ENCODE data around the gene DHX9. TPM values are rescaled to one million over a fixed set of nuclear protein-coding genes. Genes with fewer than 3 reads are reported as not detected.
"Not testable (repeated sequence)": the region's sequence is repeated elsewhere in the genome, so short reads cannot be mapped to it uniquely, and the experiment has no call there.

DHX9 gene
- total and polyA plus RNA-seq, 4 experiments from 2014 or later, result 100 to 222 (median 165) TPM

DNA sequence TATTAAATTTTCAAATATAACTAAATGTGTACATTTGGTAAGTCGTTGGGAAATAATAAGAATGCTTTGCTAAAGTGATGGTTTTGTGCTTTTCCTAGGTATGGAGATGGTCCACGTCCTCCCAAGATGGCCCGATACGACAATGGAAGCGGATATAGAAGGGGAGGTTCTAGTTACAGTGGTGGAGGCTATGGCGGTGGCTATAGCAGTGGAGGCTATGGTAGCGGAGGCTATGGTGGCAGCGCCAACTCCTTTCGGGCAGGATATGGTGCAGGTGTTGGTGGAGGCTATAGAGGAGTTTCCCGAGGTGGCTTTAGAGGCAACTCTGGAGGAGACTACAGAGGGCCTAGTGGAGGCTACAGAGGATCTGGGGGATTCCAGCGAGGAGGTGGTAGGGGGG, 47.8 kb downstream of the DHX9 start:
- Histone ChIP-seq H3K27ac (ENCODE audit: low read depth, low read length) (no peak overlapping the region), H3K9me3 (ENCODE audit: control insufficient read depth in 1 of 2, low read length in 2 of 2) (no peaks in the 10 kb centered on the region), H3K4me1 (ENCODE audit: insufficient read depth, low read length) (peaks cover 9% of the 10 kb centered on the region), H3K36me3 (ENCODE audit: insufficient read depth, low read length) (peaks cover 43% of the 10 kb centered on the region), H3K27me3 (ENCODE audit: insufficient read depth, low read length) (no peaks in the 10 kb centered on the region), H3K4me3 (ENCODE audit: low read length in 2 of 2) (no peak overlapping the region)
- Mint-ChIP-seq H3K4me1 (peaks cover 17 to 22% (median 21%) of the 10 kb centered on the region in 4 donors), H3K9me3 (peaks cover 0 to 8% (median 0%) of the 10 kb centered on the region in 8 donors), H3K36me3 (peaks cover 63 to 80% of the 10 kb centered on the region in 2 donors), H3K27me3 (no peaks in the 10 kb centered on the region), H3K27ac (peak overlapping the region in 2 of 7 donors; percentile 40 to 41), H3K4me3 (no peak overlapping the region)
- intact Hi-C loops (cut with micrococcal nuclease), result no loop called here
- ChIA-PET CTCF (ENCODE audit: partially characterized antibody) (no interaction called here), POLR2A (ENCODE audit: partially characterized antibody) (no interaction called here)
- no peak for DNase-seq

DNA sequence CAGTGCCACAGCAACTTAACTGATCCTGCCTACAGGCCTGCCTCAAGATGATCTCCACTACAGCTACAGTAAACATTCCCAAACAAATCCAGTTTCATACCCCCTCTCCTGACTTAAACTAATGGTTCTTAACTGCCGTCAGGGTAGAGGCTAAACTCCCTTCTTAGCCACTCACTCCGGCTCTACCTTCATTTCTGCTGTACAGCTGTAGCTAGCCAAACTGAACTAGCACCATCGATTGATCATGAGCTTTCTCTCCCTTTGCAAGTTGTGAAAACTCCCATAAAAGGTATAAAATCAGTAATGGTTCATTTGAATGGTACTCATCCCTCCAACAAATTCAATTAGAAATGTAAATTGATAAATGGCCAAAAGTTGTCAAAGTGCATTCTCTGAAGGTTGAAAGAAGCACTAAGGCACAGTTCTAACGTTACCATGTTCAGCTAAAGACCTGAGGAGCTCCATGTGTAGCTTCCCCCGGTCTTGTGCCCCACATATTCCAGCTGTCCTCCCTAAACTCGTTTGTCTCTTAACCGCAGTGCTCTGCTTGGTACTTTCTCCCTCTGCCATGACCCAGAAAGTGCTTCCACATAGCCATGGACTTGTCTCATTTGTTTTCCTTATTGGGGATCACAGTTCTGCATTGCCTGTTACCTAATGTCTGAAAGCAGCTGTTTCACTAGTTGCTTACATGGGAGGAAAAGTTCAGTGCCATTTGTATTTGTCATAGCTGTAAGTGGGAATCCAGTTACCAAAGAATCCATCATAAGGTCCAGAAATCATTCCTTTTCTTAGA, 49.8 kb downstream of the DHX9 start:
- Mint-ChIP-seq H3K9me3 (peaks cover 0 to 12% (median 3%) of the 10 kb centered on the region in 8 donors), H3K4me3 (no peak overlapping the region), H3K36me3 (peaks cover 53 to 62% of the 10 kb centered on the region in 2 donors), H3K27me3 (no peaks in the 10 kb centered on the region), H3K4me1 (peaks cover 17 to 22% (median 19%) of the 10 kb centered on the region in 4 donors), H3K27ac (peak overlapping the region; percentile 1 to 65 (median 19))
- no peaks in the 10 kb centered on the region for H3K27me3 ChIP-seq (ENCODE audit: insufficient read depth, low read length)
- no peaks in the 10 kb centered on the region for H3K9me3 ChIP-seq (ENCODE audit: control insufficient read depth in 1 of 2, low read length in 2 of 2)
- no peak overlapping the region for H3K4me3 ChIP-seq (ENCODE audit: low read length in 2 of 2)
- CTCF ChIA-PET (ENCODE audit: partially characterized antibody), result no interaction called here
- intact Hi-C loops (cut with micrococcal nuclease), result no loop called here
- H3K36me3 ChIP-seq (ENCODE audit: insufficient read depth, low read length), result peaks cover 28% of the 10 kb centered on the region
- POLR2A ChIA-PET (ENCODE audit: partially characterized antibody), result interaction anchor here (0.7 to 1.3 kb wide), 2 partner anchors 49 to 299 kb away, joined by 3 to 4 read pairs; partner anchors contain the start of gene RNASEL
- H3K4me1 ChIP-seq (ENCODE audit: insufficient read depth, low read length), result peaks cover 9% of the 10 kb centered on the region
- H3K27ac ChIP-seq (ENCODE audit: low read depth, low read length), result no peak overlapping the region
- DNase-seq, result no peak

GRCh38 chr1:182889997-182890396, 50.9 kb downstream of the DHX9 start:
- no peaks in the 10 kb centered on the region for H3K27me3 ChIP-seq (ENCODE audit: insufficient read depth, low read length)
- peak overlapping the region in 4 of 7 donors; percentile 38 to 63 (median 56) for H3K27ac Mint-ChIP-seq

DNA sequence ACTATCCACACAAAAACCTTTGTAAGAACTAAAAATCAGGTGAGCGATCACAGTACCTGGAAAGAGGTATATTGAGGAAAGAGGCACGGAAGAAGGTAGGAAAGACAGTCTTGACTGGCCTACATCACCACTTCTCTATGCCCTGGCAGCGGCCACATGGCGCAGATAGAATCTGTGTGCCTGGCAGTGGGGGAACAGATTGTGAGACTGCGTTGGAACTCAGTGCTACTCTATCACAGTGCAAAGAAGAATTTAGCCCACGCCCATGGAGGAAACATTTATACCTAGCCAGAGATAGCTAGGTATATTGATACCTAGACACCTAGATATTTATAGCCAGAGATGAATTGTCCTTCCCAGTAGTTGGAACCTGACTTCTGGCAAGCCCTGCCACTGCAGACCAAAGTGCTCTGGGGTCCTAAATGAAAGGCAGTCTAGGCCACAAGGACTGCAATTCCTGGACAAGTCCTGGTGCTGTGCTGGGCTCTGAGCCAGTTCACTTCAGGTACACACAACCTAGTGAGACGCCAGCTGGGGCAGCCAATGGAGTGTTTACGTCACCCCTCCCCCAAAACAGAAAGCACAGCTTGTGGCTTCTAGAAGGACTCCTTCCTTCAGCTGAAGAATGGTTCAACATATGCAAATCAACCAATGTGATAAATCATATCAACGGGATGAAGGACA, 51.9 kb downstream of the DHX9 start:
- Mint-ChIP-seq H3K27ac (peak overlapping the region in 2 of 7 donors; percentile 2 to 60), H3K36me3 (peaks cover 34 to 43% of the 10 kb centered on the region in 2 donors), H3K9me3 (peaks cover 0 to 12% (median 4%) of the 10 kb centered on the region in 8 donors), H3K4me1 (peaks cover 13 to 22% (median 19%) of the 10 kb centered on the region in 4 donors), H3K27me3 (peaks cover 0 to 4% of the 10 kb centered on the region in 2 donors), H3K4me3 (no peak overlapping the region)
- H3K27me3 ChIP-seq (ENCODE audit: insufficient read depth, low read length), result no peaks in the 10 kb centered on the region
- DNase-seq, result no peak
- POLR2A ChIA-PET (ENCODE audit: partially characterized antibody), result no interaction called here
- intact Hi-C loops (cut with micrococcal nuclease), result loop anchor here (10.0 kb wide), 1 partner anchor 46 kb away; no protein-coding TSS in a partner anchor
- CTCF ChIA-PET (ENCODE audit: partially characterized antibody), result no interaction called here
- H3K27ac ChIP-seq (ENCODE audit: low read depth, low read length), result no peak overlapping the region
- H3K4me3 ChIP-seq (ENCODE audit: low read length in 2 of 2), result no peak overlapping the region
- peaks cover 13% of the 10 kb centered on the region for H3K36me3 ChIP-seq (ENCODE audit: insufficient read depth, low read length)
- H3K9me3 ChIP-seq (ENCODE audit: control insufficient read depth in 1 of 2, low read length in 2 of 2), result no peaks in the 10 kb centered on the region
- peaks cover 9% of the 10 kb centered on the region for H3K4me1 ChIP-seq (ENCODE audit: insufficient read depth, low read length)

More at GRCh38 chr1:182889997-182890396, 50.9 kb downstream of the DHX9 start:
- Histone ChIP-seq H3K4me3 (ENCODE audit: low read length in 2 of 2) (no peak overlapping the region), H3K4me1 (ENCODE audit: insufficient read depth, low read length) (peaks cover 9% of the 10 kb centered on the region), H3K36me3 (ENCODE audit: insufficient read depth, low read length) (peaks cover 21% of the 10 kb centered on the region), H3K9me3 (ENCODE audit: control insufficient read depth in 1 of 2, low read length in 2 of 2) (no peaks in the 10 kb centered on the region), H3K27ac (ENCODE audit: low read depth, low read length) (no peak overlapping the region)
- H3K4me3 Mint-ChIP-seq, result no peak overlapping the region
- H3K36me3 Mint-ChIP-seq, result peaks cover 45 to 54% of the 10 kb centered on the region in 2 donors
- H3K27me3 Mint-ChIP-seq, result peaks cover 0 to 4% of the 10 kb centered on the region in 2 donors
- ChIA-PET CTCF (ENCODE audit: partially characterized antibody) (no interaction called here), POLR2A (ENCODE audit: partially characterized antibody) (interaction anchor here (0.6 to 1.3 kb wide), 2 partner anchors 10 to 300 kb away, joined by 3 read pairs; partner anchors contain the start of gene RNASEL)
- H3K9me3 Mint-ChIP-seq, result peaks cover 0 to 12% (median 3%) of the 10 kb centered on the region in 8 donors
- H3K4me1 Mint-ChIP-seq, result peaks cover 15 to 22% (median 19%) of the 10 kb centered on the region in 4 donors
- intact Hi-C loops (cut with micrococcal nuclease), result loop anchor here (10.0 kb wide), 1 partner anchor 45 kb away; no protein-coding TSS in a partner anchor
- DNase-seq, result peak in 3 of 5 donors; percentile 2 to 14 (median 13)

DNA sequence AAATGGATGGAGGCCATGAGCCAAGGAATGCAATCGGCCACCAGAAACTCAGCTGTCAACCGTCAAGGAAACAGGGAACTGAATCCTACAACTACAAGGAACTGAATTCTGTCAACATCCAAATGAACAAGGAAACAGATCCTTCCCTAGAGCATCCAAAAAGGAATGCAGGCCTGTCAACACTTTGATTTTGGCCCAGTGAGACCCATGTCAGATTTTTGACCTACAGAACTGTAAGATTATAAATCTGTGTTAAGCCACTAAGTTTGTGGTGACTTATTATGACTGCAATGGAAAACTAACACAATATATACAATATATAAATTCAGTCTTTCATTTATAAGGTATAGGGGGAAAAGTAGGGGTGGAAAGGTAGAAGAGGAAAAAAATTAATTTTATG, 58.5 kb downstream of the DHX9 start:
- ChIA-PET CTCF (ENCODE audit: partially characterized antibody) (no interaction called here), POLR2A (ENCODE audit: partially characterized antibody) (no interaction called here)
- H3K27ac Mint-ChIP-seq, result no peak overlapping the region
- Histone ChIP-seq H3K36me3 (ENCODE audit: insufficient read depth, low read length) (no peaks in the 10 kb centered on the region), H3K27ac (ENCODE audit: low read depth, low read length) (no peak overlapping the region), H3K9me3 (ENCODE audit: control insufficient read depth in 1 of 2, low read length in 2 of 2) (no peaks in the 10 kb centered on the region), H3K27me3 (ENCODE audit: insufficient read depth, low read length) (no peaks in the 10 kb centered on the region), H3K4me3 (ENCODE audit: low read length in 2 of 2) (no peak overlapping the region), H3K4me1 (ENCODE audit: insufficient read depth, low read length) (no peaks in the 10 kb centered on the region)
- H3K4me1 Mint-ChIP-seq, result no peaks in the 10 kb centered on the region
- no peaks in the 10 kb centered on the region for H3K36me3 Mint-ChIP-seq
- intact Hi-C loops (cut with micrococcal nuclease), result loop anchor here (10.0 kb wide), 1 partner anchor 53 kb away; no protein-coding TSS in a partner anchor
- no peak overlapping the region for H3K4me3 Mint-ChIP-seq
- peaks cover 0 to 4% of the 10 kb centered on the region in 2 donors for H3K27me3 Mint-ChIP-seq
- H3K9me3 Mint-ChIP-seq, result peaks cover 0 to 5% (median 3%) of the 10 kb centered on the region in 8 donors
- no peak for DNase-seq

DNA sequence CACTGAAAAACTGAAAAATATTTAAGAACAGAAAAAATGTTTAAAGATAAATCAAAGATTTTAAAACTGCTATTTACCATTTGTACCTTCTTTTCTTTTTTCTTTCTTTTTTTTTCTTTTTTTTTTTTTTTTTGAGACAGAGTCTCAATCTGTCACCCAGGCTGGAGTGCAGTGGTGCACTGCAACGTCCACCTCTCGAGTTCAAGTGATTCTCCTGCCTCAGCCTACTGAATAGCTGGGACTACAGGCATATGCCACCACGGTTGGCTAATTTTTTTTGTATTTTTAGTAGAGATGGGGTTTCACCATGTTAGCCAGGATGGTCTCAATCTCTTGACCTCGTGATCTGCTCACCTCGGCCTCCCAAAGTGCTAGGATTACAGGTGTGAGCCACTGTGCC, 62.8 kb downstream of the DHX9 start:
- H3K27me3 ChIP-seq (ENCODE audit: insufficient read depth, low read length); H3K4me1 ChIP-seq (ENCODE audit: insufficient read depth, low read length); H3K27ac ChIP-seq (ENCODE audit: low read depth, low read length); H3K9me3 ChIP-seq (ENCODE audit: control insufficient read depth in 1 of 2, low read length in 2 of 2); POLR2A ChIA-PET (ENCODE audit: partially characterized antibody); CTCF ChIA-PET (ENCODE audit: partially characterized antibody); H3K4me3 Mint-ChIP-seq; H3K27ac Mint-ChIP-seq; H3K4me1 Mint-ChIP-seq; H3K36me3 ChIP-seq (ENCODE audit: insufficient read depth, low read length); intact Hi-C loops (cut with micrococcal nuclease); H3K36me3 Mint-ChIP-seq; H3K27me3 Mint-ChIP-seq; H3K4me3 ChIP-seq (ENCODE audit: low read length in 2 of 2); H3K9me3 Mint-ChIP-seq; DNase-seq: not testable (repeated sequence)

GRCh38 chr1:182905321-182905720, 66.2 kb downstream of the DHX9 start:
- DNase-seq, result no peak
- Histone ChIP-seq H3K4me1 (ENCODE audit: insufficient read depth, low read length) (no peaks in the 10 kb centered on the region), H3K4me3 (ENCODE audit: low read length in 2 of 2) (no peak overlapping the region), H3K36me3 (ENCODE audit: insufficient read depth, low read length) (no peaks in the 10 kb centered on the region), H3K9me3 (ENCODE audit: control insufficient read depth in 1 of 2, low read length in 2 of 2) (no peaks in the 10 kb centered on the region), H3K27ac (ENCODE audit: low read depth, low read length) (no peak overlapping the region), H3K27me3 (ENCODE audit: insufficient read depth, low read length) (no peaks in the 10 kb centered on the region)
- H3K4me3 Mint-ChIP-seq, result no peak overlapping the region
- POLR2A ChIA-PET (ENCODE audit: partially characterized antibody), result no interaction called here
- no peaks in the 10 kb centered on the region for H3K36me3 Mint-ChIP-seq
- H3K9me3 Mint-ChIP-seq, result peaks cover 0 to 4% (median 0%) of the 10 kb centered on the region in 8 donors
- intact Hi-C loops (cut with micrococcal nuclease), result no loop called here
- CTCF ChIA-PET (ENCODE audit: partially characterized antibody), result no interaction called here
- no peaks in the 10 kb centered on the region for H3K4me1 Mint-ChIP-seq
- peaks cover 2 to 6% of the 10 kb centered on the region in 2 donors for H3K27me3 Mint-ChIP-seq
- H3K27ac Mint-ChIP-seq, result no peak overlapping the region

All from CD4-positive, alpha-beta memory T cell (primary cell).